ENCODE data around the gene SMIM20.
A peak's percentile ranks its signal among the peaks of the same experiment; 100 is the strongest.

SMIM20 gene

GRCh38 chr4:25926462-25926861 is 12.4 kb downstream of the SMIM20 start:
- DNase-seq (ENCODE audit: low spot score), result no peak

GRCh38 chr4:25927361-25928195 is 13.6 kb downstream of the SMIM20 start:
- DNase-seq (ENCODE audit: low spot score), result no peak

GRCh38 chr4:25928379-25929297 is 14.6 kb downstream of the SMIM20 start:
- DNase-seq (ENCODE audit: low spot score), result no peak

GRCh38 chr4:25929298-25929686 is 15.3 kb downstream of the SMIM20 start:
- no peak for DNase-seq (ENCODE audit: low spot score)

GRCh38 chr4:25930731-25931354 is 16.8 kb downstream of the SMIM20 start:
- no peak for DNase-seq (ENCODE audit: low spot score)

GRCh38 chr4:25936696-25937095 is 22.7 kb downstream of the SMIM20 start:
- DNase-seq (ENCODE audit: low spot score), result no peak

- no peak for DNase-seq (ENCODE audit: low spot score)
Observed at GRCh38 chr4:25937801-25938200, 23.8 kb downstream of the SMIM20 start.

- DNase-seq (ENCODE audit: low spot score), result peak; percentile 66
Observed at GRCh38 chr4:25938366-25938765, 24.3 kb downstream of the SMIM20 start.

GRCh38 chr4:25938787-25939186 is 24.8 kb downstream of the SMIM20 start:
- DNase-seq (ENCODE audit: low spot score), result peak; percentile 89

GRCh38 chr4:25939330-25939729 is 25.3 kb downstream of the SMIM20 start:
- DNase-seq (ENCODE audit: low spot score), result no peak

GRCh38 chr4:25941457-25942221 is 27.6 kb downstream of the SMIM20 start:
- no peak for DNase-seq (ENCODE audit: low spot score)

- no peak for DNase-seq (ENCODE audit: low spot score)
Observed at GRCh38 chr4:25943312-25943711, 29.3 kb downstream of the SMIM20 start.

GRCh38 chr4:25943805-25944204 is 29.8 kb downstream of the SMIM20 start:
- no peak for DNase-seq (ENCODE audit: low spot score)

- DNase-seq (ENCODE audit: low spot score), result no peak
Observed at GRCh38 chr4:25948051-25948450, 34.0 kb downstream of the SMIM20 start.

GRCh38 chr4:25949173-25949748 is 35.2 kb downstream of the SMIM20 start:
- DNase-seq (ENCODE audit: low spot score), result no peak

GRCh38 chr4:25949994-25950393 is 36.0 kb downstream of the SMIM20 start:
- no peak for DNase-seq (ENCODE audit: low spot score)

- no peak for DNase-seq (ENCODE audit: low spot score)
Observed at GRCh38 chr4:25950461-25951389, 36.7 kb downstream of the SMIM20 start.

- DNase-seq (ENCODE audit: low spot score), result no peak
Observed at GRCh38 chr4:25951390-25951952, 37.5 kb downstream of the SMIM20 start.

GRCh38 chr4:25953740-25954139 is 39.7 kb downstream of the SMIM20 start:
- DNase-seq (ENCODE audit: low spot score), result no peak

Data from activated CD4-positive, alpha-beta T cell treated with anti-CD3 and anti-CD28 coated beads, Interleukin-2, Interleukin-4, amounts not matched to agents 100 ng/mL and 50 ng/mL, durations not matched to agents 16 hours and 8 hours (primary cell).